ENCODE data around the gene PPFIBP1. TPM values are rescaled to one million over a fixed set of nuclear protein-coding genes. Genes with fewer than 3 reads are reported as not detected.
A peak's percentile ranks its signal among the peaks of the same experiment; 100 is the strongest.

Gene PPFIBP1
- total and polyA plus RNA-seq, 8 donors: 6.6 to 254 (median 50.0) TPM

DNA sequence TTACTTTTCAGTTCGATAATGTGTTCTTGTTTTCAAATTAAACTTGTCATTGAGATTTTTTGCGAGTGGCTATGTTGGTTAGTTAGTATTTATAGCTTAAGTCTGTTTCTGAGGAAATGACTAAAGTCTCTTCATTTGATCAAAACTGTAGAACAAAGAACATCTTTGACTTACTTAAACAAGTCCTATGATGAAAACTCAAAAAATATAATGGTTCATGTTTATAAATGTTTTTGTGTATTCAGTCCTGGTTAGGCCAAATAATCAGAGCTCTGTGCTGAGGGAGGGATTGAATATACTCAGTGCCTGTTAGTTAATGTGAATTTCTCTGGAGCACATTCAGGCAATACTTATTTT, 51.7 kb downstream of the PPFIBP1 start:
- H3K27me3 ChIP-seq: no peaks in the 10 kb centered on the region
- no peaks in the 10 kb centered on the region for H3K9me3 ChIP-seq
- intact Hi-C loops (cut with DNase I; ENCODE audit: low total_unique reads): no loop called here
- H3K4me3 ChIP-seq: no peak overlapping the region
- H3K36me3 ChIP-seq: peaks cover 3 to 15% (median 10%) of the 10 kb centered on the region in 4 donors
- DNase-seq: no peak
- peak overlapping the region in 2 of 5 donors; percentile 1 to 5 for H3K27ac ChIP-seq
- peaks cover 11 to 43% (median 27%) of the 10 kb centered on the region in 4 donors for H3K4me1 ChIP-seq
- TF ChIP-seq POLR2A (IDR thresholded peaks at IDR 0.05) (no peak), EP300 (IDR thresholded peaks at IDR 0.05) (no peak), POLR2AphosphoS5 (IDR thresholded peaks at IDR 0.05) (no peak)
- TF ChIP-seq, protein P1, sequence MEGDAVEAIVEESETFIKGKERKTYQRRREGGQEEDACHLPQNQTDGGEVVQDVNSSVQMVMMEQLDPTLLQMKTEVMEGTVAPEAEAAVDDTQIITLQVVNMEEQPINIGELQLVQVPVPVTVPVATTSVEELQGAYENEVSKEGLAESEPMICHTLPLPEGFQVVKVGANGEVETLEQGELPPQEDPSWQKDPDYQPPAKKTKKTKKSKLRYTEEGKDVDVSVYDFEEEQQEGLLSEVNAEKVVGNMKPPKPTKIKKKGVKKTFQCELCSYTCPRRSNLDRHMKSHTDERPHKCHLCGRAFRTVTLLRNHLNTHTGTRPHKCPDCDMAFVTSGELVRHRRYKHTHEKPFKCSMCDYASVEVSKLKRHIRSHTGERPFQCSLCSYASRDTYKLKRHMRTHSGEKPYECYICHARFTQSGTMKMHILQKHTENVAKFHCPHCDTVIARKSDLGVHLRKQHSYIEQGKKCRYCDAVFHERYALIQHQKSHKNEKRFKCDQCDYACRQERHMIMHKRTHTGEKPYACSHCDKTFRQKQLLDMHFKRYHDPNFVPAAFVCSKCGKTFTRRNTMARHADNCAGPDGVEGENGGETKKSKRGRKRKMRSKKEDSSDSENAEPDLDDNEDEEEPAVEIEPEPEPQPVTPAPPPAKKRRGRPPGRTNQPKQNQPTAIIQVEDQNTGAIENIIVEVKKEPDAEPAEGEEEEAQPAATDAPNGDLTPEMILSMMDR (IDR thresholded peaks at IDR 0.05): no peak
- 54 to 66% (median 64%) methylated on average over 2 of the region's 2 CpGs for WGBS, 5 donors

DNA sequence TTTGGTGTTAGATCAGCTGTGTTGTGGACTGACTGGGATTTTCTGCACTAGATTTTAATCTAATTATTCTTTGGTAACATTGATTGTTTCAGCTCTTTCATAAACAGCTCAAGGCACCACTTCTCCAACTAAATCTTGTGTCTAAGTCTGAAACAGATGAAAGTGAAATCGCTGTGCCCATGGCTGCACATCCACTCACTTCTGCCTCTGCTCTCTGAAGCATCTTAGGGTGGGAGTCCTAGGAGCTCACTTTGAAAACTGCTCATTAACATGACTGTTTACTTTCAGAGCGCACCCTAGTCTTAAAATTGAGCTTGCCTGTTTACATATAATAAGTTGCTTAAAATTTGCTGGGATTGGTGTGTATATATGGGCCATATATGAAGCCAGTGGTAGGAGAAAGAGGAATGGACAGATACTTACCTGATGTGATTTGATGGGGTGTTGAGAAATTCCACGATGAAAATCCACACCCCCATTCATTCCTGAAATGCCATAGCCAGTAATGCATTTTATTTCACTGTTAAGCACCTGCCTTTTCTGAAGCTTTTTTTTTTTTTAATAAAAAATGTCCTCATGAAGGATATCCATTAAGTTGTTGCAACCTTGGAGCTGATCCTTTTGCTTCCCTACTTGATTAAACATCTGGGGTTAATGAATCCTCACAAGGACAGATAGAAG, 52.8 kb downstream of the PPFIBP1 start:
- no peak for TF ChIP-seq EP300 (IDR thresholded peaks at IDR 0.05)
- TF ChIP-seq, protein P1 (IDR thresholded peaks at IDR 0.05): no peak
- no peak for TF ChIP-seq POLR2A (IDR thresholded peaks at IDR 0.05)
- no peak for TF ChIP-seq POLR2AphosphoS5 (IDR thresholded peaks at IDR 0.05)
- Histone ChIP-seq H3K36me3 (peaks cover 3 to 15% (median 10%) of the 10 kb centered on the region in 4 donors), H3K4me1 (peaks cover 11 to 38% (median 26%) of the 10 kb centered on the region in 4 donors), H3K27me3 (no peaks in the 10 kb centered on the region), H3K9me3 (no peaks in the 10 kb centered on the region), H3K4me3 (no peak overlapping the region), H3K27ac (peak overlapping the region in 1 of 5 donors; percentile 1)
- no peak for DNase-seq
- 87 to 95% (median 91%) methylated on average over 3 of the region's 3 CpGs for WGBS, 5 donors
- intact Hi-C loops (cut with DNase I; ENCODE audit: low total_unique reads): no loop called here

DNA sequence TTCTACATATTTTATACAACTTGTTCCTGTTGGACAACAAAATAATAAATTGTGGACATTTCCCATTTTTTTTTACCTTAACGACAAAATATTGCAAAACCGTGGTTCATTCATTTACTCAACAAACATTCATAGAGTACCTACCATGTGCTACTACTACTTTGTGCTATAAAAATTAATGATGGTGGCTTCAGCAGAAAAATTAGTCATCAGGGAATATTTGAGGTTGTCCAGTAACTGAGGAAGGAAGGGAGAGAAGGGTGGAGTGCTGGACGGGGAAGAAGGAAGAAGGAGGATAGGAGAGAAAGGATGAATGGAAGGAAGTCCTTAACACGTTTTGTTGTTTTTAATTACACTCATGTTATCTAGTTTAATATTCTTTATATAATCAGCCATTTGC, 53.7 kb downstream of the PPFIBP1 start:
- Histone ChIP-seq H3K9me3 (no peaks in the 10 kb centered on the region), H3K4me1 (peaks cover 5 to 41% (median 26%) of the 10 kb centered on the region in 4 donors), H3K27ac (no peak overlapping the region), H3K4me3 (no peak overlapping the region), H3K27me3 (no peaks in the 10 kb centered on the region), H3K36me3 (peaks cover 3 to 15% (median 10%) of the 10 kb centered on the region in 4 donors)
- intact Hi-C loops (cut with DNase I; ENCODE audit: low total_unique reads): no loop called here
- no peak for TF ChIP-seq POLR2AphosphoS5 (IDR thresholded peaks at IDR 0.05)
- TF ChIP-seq, protein P1 (IDR thresholded peaks at IDR 0.05): no peak
- TF ChIP-seq EP300 (IDR thresholded peaks at IDR 0.05): no peak
- TF ChIP-seq POLR2A (IDR thresholded peaks at IDR 0.05): no peak
- 81 to 88% (median 84%) methylated on average over 4 of the region's 4 CpGs for WGBS, 5 donors
- DNase-seq: no peak

DNA sequence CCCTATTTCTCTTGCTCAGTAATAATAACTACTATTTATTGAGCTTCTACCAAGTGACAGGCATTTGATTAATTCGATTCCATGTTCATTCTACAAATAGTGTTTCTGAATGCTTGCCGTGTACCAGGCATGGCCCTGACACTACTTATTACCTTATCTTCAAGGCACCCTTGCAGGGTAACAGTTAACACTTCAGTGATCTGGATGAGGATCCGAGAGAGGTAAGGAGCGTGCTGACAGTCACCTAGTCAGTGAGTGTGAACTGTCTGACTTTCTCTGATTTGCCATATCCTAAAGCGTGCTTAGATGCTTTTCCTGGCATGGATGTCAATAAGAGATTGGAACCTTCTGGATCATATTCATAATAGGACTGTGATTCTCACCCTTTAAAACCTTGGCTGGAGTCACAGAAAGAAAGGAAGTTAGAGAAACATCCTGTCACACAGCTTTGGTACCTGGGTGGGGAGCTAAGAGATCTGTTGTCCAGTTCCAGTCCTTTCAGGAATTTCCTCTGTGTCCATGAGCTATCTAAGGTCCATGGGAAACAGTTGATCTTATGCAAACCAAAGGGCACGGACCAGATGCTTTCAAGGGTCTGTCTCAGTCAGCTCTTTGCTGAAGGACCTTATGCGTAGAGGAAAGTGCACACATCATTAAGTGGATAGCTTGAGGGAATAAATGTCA, 54.8 kb downstream of the PPFIBP1 start:
- peaks cover 3 to 15% (median 10%) of the 10 kb centered on the region in 4 donors for H3K36me3 ChIP-seq
- DNase-seq: no peak
- peak overlapping the region in 1 of 5 donors; percentile 14 for H3K27ac ChIP-seq
- 73 to 86% (median 81%) methylated on average over 7 of the region's 7 CpGs for WGBS, 5 donors
- H3K9me3 ChIP-seq: no peaks in the 10 kb centered on the region
- no peaks in the 10 kb centered on the region for H3K27me3 ChIP-seq
- H3K4me3 ChIP-seq: no peak overlapping the region
- peaks cover 0 to 43% (median 20%) of the 10 kb centered on the region in 4 donors for H3K4me1 ChIP-seq
- intact Hi-C loops (cut with DNase I; ENCODE audit: low total_unique reads): no loop called here
- TF ChIP-seq EP300 (IDR thresholded peaks at IDR 0.05) (no peak), POLR2A (IDR thresholded peaks at IDR 0.05) (no peak), POLR2AphosphoS5 (IDR thresholded peaks at IDR 0.05) (no peak)
- TF ChIP-seq, protein P1 (IDR thresholded peaks at IDR 0.05): no peak

All from stomach (tissue), 9 donors.